GM12891 (cell line): ENCODE measurements around the gene FHL1.

Source experiments
- DNase-seq: peaks from one replicate; pipeline ENCODE4 v3.0.0; 2011; ENCODE audit warnings: low spot score; ENCODE audit not compliant: insufficient read length
- FAIRE-seq: peaks from 2 replicates; lab custom pipeline; 2011; peaks lifted over from hg19 to GRCh38; lab: Jason Lieb, UNC
- PAX5 ChIP-seq: IDR thresholded peaks from 2 replicates; pipeline ENCODE4 v1.6.1; 2011; ENCODE audit warnings: low read length, moderate library complexity, mild to moderate bottlenecking; ENCODE audit not compliant: insufficient read depth, severe bottlenecking
- POLR2A ChIP-seq: IDR thresholded peaks from 2 replicates; pipeline ENCODE4 v1.6.1; 2011; ENCODE audit warnings: low read depth, low read length, control low read depth
- POLR2AphosphoS5 ChIP-seq: IDR thresholded peaks from 2 replicates; pipeline ENCODE4 v1.6.1; 2011; ENCODE audit warnings: low read depth, low read length, control low read depth
- POU2F2 ChIP-seq: IDR thresholded peaks from 2 replicates; pipeline ENCODE4 v1.6.1; 2011; ENCODE audit warnings: low read depth, mild to moderate bottlenecking, control low read depth, low read length, moderate library complexity
- SPI1 ChIP-seq: IDR thresholded peaks from 2 replicates; pipeline ENCODE4 v1.6.1; 2011; ENCODE audit warnings: low read depth, low read length, control low read depth
- TAF1 ChIP-seq: IDR thresholded peaks from 2 replicates; pipeline ENCODE4 v1.6.1; 2011; ENCODE audit warnings: low read depth, low read length, control low read depth

FHL1 gene

DNA sequence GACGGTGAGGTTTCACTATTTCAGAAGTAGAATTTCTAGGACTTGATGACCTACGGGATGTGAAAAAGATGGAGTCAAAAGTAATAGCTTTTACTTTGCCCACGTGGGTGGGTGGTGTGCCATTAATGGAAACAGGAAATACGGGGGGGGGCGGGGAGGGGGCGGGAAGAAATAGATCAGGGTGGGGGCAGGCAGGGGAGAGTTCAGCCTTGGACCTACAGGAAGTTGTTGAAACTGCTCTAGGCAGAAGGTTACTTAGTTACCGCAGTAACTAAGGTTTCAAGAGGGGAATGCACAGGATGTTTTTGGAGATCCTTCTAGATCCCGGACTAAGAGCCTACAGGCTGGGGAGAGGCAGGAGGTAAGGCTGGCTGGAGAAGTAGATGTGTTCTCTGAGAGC lies 3.6 kb upstream of the FHL1 start:
- DNase-seq (no peak), FAIRE-seq (no peak)
- no peak for TF ChIP-seq POLR2A
- TF ChIP-seq TAF1: no peak
- TF ChIP-seq SPI1: no peak
- TF ChIP-seq PAX5: no peak
- no peak for TF ChIP-seq POLR2AphosphoS5
- no peak for TF ChIP-seq POU2F2

DNA sequence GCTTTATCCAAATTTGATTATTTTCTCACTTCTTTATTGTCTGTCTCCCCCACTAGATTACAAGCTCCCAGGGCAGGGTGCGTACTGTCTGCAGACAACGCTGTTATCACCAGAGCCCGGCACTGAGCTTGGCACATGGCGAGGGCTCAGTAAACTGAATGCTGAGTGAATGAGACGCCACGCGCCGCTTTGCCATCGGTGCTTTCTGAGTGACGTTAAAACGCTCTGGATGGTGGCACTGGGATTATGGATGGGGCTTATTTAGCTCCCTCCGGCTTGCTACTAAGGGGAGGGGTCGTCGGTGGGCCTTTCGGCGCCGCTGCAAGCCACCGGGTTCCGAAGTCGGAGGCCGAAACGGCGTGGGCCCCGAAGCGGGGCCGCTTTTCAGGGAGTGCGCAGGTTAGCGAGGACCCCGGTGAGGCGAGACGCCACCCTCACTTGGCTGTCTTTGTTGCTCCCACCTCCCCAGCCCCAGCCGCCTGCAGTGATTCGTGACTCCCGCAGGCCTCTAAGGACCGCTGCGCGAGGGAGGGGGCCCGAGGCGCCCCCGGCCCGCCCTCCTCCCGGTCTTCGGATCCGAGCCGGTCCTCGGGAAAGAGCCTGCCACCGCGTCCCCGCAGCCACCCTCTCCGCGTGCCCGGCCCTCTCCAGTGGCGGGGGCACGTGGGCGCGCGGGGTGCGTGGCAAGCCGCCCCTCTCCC lies 569 bp upstream of the FHL1 start:
- no peak for TF ChIP-seq PAX5
- no peak for TF ChIP-seq SPI1
- no peak for TF ChIP-seq TAF1
- FAIRE-seq (peak; percentile 52), DNase-seq (no peak)

DNA sequence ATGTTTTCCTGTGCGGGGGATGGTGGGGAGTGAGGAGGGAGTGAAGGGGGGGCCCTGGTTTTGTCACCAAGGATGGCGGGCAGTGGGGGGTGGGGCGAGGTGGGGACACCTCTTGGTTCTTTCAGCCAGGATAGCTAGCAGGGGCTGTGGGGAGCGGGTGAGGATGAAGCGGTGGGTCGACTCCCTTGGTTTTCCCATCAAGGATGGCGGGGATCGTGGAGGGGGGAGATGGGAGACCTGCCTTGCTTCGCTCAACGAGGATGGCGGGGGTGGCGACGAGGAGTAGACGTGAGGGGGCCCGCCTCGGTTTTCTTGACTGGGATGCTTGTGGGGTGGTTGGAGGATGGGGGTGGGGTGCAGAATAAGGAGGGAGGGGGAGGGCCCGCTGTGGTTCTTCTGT lies 643 bp downstream of the FHL1 start:
- TF ChIP-seq POLR2A (no peak), TAF1 (no peak), PAX5 (no peak), SPI1 (no peak), POLR2AphosphoS5 (no peak), POU2F2 (no peak)
- FAIRE-seq (no peak), DNase-seq (no peak)

DNA sequence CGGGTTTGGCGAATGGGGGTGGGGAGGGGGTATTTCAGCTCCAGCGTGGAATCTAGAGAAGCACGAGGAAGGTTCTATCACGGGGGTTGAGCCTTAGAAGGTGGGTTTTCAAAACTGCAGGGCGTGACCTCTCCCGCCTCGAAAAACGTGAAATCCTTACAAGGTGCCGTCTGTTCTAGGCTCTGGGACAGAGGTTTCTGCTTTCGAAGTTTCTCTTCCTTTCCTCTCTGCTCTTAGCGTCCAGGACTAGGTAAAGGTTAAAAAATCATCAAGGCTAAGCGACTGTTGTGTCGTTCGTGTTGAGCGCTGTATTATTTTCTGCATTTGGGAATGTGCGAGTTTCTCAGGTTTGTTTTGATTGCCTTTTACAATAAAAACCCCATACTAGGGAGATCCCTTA lies 1.1 kb downstream of the FHL1 start:
- FAIRE-seq (no peak), DNase-seq (no peak)
- TF ChIP-seq SPI1 (no peak), POLR2AphosphoS5 (no peak), POLR2A (no peak), POU2F2 (no peak), PAX5 (no peak), TAF1 (no peak)

DNA sequence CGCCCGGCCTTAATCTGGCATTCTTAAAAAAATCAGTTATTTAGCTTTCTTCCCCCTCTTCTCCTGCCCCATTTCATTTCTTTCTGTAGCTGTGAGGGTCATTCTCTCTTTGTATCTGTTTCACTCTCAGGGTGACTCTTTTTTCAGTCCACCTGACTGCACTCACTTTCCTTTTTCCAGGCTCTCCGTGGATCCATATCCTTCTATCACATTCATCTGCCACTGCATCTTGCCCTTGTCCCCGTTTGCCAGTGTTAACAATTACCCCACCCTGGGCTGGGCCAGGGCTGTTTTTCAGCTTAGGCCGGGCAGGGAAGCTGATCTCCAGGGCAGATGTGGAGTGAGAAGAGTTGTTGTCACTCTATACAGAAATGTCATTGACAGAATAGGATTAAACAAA lies 7.7 kb downstream of the FHL1 start:
- DNase-seq: no peak
- TF ChIP-seq PAX5: no peak
- no peak for TF ChIP-seq POU2F2
- TF ChIP-seq TAF1: no peak
- TF ChIP-seq POLR2A: no peak
- no peak for TF ChIP-seq SPI1
- no peak for TF ChIP-seq POLR2AphosphoS5
- FAIRE-seq: no peak

DNA sequence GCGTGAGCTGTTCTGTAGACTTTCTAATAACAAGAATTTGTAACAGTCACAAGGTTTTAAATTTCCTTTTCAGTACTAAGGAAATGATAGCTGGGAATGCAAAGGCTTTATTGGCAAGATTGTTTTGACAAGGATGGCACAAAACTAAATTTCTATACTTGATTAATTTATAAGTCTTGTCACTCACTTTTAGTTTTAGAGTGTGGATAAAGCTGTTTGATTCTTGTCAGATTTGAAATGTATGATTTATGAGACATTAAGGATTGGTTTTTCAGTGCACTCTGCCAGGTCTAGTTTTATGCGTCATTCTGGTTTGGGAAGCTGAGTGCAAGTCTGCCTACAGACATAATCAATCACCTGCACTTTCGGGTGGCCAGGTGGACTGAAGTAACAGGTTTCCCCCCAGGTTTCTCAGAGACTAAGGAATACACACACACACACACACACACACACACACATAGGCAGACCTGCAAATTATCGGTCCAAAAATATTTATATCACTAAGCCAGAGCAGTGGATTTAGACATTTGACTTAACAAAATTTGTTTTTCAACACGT lies 9.3 kb downstream of the FHL1 start:
- no peak for TF ChIP-seq TAF1
- TF ChIP-seq POLR2AphosphoS5: no peak
- no peak for TF ChIP-seq POLR2A
- no peak for TF ChIP-seq POU2F2
- TF ChIP-seq SPI1: no peak
- TF ChIP-seq PAX5: no peak
- FAIRE-seq (no peak), DNase-seq (no peak)

DNA sequence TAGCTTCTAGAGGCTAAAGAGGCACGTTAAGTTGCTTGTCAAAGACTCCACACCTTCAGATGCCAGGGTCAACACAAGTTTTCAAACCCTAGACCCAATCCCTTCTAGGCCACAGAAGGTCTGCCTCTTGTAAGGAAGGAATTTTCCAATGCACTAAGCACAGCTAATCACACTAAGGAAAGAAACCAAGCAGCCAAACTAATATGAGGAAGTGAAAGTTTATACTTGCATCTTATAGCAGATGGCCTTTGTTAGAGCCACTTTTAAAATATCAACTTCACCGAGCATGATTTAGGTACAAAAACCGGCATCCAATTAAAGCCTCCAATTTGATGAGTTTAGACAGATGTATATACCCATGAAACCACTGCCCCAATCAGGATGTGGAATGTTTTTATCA lies 9.9 kb downstream of the FHL1 start:
- DNase-seq: no peak
- TF ChIP-seq SPI1 (peak; percentile 95), POLR2AphosphoS5 (no peak), TAF1 (no peak)
- FAIRE-seq: peak; percentile 91

DNA sequence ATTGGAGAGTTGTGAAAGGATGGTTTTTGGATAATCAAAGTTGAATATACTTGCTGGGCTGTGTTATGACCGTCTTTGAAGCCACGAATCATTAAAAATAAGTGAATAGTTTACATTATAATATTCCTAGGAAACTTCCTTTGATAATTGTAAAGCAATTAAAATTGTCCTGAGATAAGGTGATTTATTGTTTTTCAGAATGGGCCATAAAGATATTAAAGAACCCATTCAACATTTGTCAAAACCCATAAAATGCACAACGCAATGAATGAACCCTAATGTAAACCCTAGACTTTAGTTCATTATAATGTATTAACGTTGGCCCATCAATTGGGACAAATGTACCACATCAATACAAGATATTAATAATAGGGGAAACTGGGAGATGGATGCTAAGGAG lies 11.4 kb downstream of the FHL1 start:
- no peak for TF ChIP-seq PAX5
- TF ChIP-seq POLR2AphosphoS5: no peak
- TF ChIP-seq TAF1: no peak
- no peak for TF ChIP-seq POU2F2
- no peak for TF ChIP-seq POLR2A
- TF ChIP-seq SPI1: no peak
- DNase-seq (no peak), FAIRE-seq (no peak)

DNA sequence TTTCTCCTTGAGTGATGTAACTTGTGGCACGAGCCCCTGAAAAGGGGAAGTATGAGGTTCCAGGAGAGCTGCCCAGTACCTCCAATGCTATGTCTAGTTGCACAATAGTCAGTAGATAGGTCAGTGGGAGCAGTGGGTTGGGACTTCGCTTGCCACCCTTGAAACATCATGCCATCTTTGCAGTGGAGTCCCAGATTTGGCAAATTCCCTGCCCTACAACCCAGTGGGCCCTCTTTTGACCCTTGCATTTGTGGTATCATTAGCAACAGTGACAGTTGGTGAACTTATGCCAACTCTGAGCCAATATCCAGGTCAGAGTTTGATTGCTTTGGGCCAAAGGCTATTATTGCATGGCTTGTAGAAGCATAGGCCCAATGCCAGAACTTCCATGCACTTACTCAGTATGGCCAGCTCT lies 12.3 kb downstream of the FHL1 start:
- no peak for FAIRE-seq
- no peak for DNase-seq
- no peak for TF ChIP-seq POU2F2
- no peak for TF ChIP-seq POLR2AphosphoS5
- TF ChIP-seq POLR2A: no peak
- TF ChIP-seq PAX5: no peak
- TF ChIP-seq SPI1: no peak
- no peak for TF ChIP-seq TAF1
